Gastrocnemius medialis (tissue), 4 donors: ENCODE measurements around the gene KIRREL3. TPM values are rescaled to one million over a fixed set of nuclear protein-coding genes. Genes with fewer than 3 reads are reported as not detected.

ENCODE experiments used
- ATAC-seq, 2 donors: fragments of 150-250 bp; one replicate each; pipeline ENCODE4 v1.9.1; 2016
- DNase-seq, 2 donors: peaks; one replicate each; pipeline ENCODE4 v3.0.0-alpha.2; 2019
- H3K27ac ChIP-seq, 4 donors: fragments of 200-600 bp; sonication (generic); 1 replicate in 1 of 4; 2 replicates in 3 of 4; pipeline ENCODE4 v1.5.1; 2016 to 2018; ENCODE audit warnings: mild to moderate bottlenecking in 2 of 4, moderate library complexity in 1 of 4
- H3K27me3 ChIP-seq, 3 donors: fragments of 200-600 bp; sonication (generic) in 2 of 3; 1 replicate in 1 of 3; 2 replicates in 2 of 3; pipeline versions ENCODE4 v1.5.1 to v1.6.0; 2016 to 2019; ENCODE audit warnings: mild to moderate bottlenecking in 1 of 3, moderate library complexity in 1 of 3
- H3K36me3 ChIP-seq, 2 donors: fragments of 200-600 bp; sonication (generic) in 1 of 2; one replicate each; pipeline ENCODE4 v1.5.1; 2017 to 2018
- H3K4me1 ChIP-seq, 2 donors: fragments of 200-600 bp; sonication (generic) in 1 of 2; one replicate each; pipeline ENCODE4 v1.5.1; 2016 to 2017; ENCODE audit warnings: mild to moderate bottlenecking in 2 of 2
- H3K4me3 ChIP-seq, 4 donors: fragments of 200-600 bp; sonication (generic) in 3 of 4; 1 replicate in 1 of 4; 2 replicates in 3 of 4; pipeline ENCODE4 v1.5.1; 2016 to 2019; ENCODE audit warnings: mild to moderate bottlenecking in 2 of 4
- H3K9me3 ChIP-seq, 3 donors: fragments of 200-600 bp; sonication (generic) in 2 of 3; 1 replicate in 1 of 3; 2 replicates in 2 of 3; pipeline ENCODE4 v1.5.1; 2016 to 2019
- POLR2A ChIP-seq, 2 donors: fragments of 450-650 bp; IDR thresholded peaks; one replicate each; pipeline ENCODE4 v1.6.1; 2017; ENCODE audit warnings: antibody characterized with exemption in 2 of 2, mild to moderate bottlenecking in 2 of 2, moderate library complexity in 2 of 2
- in situ Hi-C, 4 donors: fragments of 200-750 bp; cut with MboI; loops; one replicate each; pipeline versions ENCODE4 v1.15.0 to v1.8.0; 2017; ENCODE audit warnings: low sequenced_read_pairs in 4 of 4
- intact Hi-C: fragments of 100-400 bp; cut with DNase I; formaldehyde crosslinking; loops from one replicate; pipeline ENCODE4 v1.15.1; 2023; ENCODE audit warnings: low total_unique reads
- total RNA-seq, 4 donors: library from RNA; depleted of rRNA; stranded (reverse); fragments of >200 nt; gene quantifications; one replicate each; pipeline versions ENCODE4 v1.1.0 to v1.2.3, GENCODE V29; 2016
- TF ChIP-seq, protein P1 (sequence below), 5 experiments: fragments of 450-650 bp in 3 of 5; fragments of 200-600 bp in 2 of 5; sonication (generic) in 2 of 5; IDR thresholded peaks in 4 of 5; conservative IDR thresholded peaks in 1 of 5; 1 replicate in 4 of 5; 2 replicates in 1 of 5; pipeline ENCODE4 v1.5.1; 2016 to 2019; ENCODE audit warnings: antibody characterized with exemption in 5 of 5, mild to moderate bottlenecking in 3 of 5, moderate library complexity in 3 of 5

Gene KIRREL3
- total RNA-seq, 4 donors from 2014 or later: 0.10 TPM; not detected in 3

DNA sequence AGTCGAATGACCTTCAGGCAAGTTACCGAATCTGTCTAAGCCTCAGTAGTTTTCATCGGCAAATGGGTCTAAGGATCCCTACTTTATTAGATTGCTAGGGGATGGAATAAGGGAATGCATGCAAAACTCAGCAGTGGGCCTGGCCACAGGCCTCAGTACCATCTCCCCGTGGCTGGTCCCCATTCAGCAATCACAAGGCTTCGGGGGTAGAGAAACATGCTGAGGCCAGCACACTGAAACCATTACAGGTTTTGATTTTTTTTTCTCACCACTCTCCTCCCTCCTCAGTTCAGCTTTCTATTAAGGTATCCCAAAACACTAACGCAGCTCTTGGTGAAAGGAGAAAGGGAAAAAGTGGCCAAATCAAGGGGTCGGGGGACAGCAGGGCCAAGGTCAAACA lies 11.9 kb downstream of the KIRREL3 start:
- Histone ChIP-seq H3K27ac (no peak overlapping the region), H3K27me3 (no peaks in the 10 kb centered on the region), H3K4me3 (no peak overlapping the region), H3K36me3 (no peaks in the 10 kb centered on the region), H3K9me3 (no peaks in the 10 kb centered on the region), H3K4me1 (no peaks in the 10 kb centered on the region)
- intact Hi-C loops: loop anchor here (2.0 to 10.0 kb wide), 2 partner anchors 272 to 384 kb away; no protein-coding TSS in a partner anchor
- DNase-seq (no peak), ATAC-seq (no peak)
- in situ Hi-C loops: loop anchor here (10.0 to 25.0 kb wide), 3 partner anchors 274 to 551 kb away; no protein-coding TSS in a partner anchor
- no peak for TF ChIP-seq POLR2A (IDR thresholded peaks at IDR 0.05)
- TF ChIP-seq, protein P1, sequence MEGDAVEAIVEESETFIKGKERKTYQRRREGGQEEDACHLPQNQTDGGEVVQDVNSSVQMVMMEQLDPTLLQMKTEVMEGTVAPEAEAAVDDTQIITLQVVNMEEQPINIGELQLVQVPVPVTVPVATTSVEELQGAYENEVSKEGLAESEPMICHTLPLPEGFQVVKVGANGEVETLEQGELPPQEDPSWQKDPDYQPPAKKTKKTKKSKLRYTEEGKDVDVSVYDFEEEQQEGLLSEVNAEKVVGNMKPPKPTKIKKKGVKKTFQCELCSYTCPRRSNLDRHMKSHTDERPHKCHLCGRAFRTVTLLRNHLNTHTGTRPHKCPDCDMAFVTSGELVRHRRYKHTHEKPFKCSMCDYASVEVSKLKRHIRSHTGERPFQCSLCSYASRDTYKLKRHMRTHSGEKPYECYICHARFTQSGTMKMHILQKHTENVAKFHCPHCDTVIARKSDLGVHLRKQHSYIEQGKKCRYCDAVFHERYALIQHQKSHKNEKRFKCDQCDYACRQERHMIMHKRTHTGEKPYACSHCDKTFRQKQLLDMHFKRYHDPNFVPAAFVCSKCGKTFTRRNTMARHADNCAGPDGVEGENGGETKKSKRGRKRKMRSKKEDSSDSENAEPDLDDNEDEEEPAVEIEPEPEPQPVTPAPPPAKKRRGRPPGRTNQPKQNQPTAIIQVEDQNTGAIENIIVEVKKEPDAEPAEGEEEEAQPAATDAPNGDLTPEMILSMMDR (IDR thresholded peaks at IDR 0.05 in 4 of 5, conservative IDR thresholded peaks at IDR 0.05 in 1 of 5): no peak

DNA sequence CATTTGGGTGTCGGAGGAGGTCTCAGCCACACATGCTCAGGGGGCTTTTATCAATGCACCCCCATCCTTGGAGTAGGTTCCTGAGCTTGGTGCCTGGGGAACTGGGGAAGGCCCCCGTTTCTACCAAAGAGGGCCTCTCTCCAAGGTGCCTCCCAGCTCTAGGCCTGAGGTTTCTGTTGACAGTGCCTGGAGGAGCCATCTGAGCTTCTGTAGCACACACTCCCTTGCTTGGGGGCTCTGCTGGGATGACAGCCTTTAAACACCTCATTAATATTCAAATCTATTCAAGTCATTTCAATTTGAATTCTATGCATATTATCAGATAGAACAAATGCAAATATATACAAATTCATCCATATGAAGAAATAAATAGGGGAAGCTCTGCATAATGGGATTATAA lies 18.9 kb downstream of the KIRREL3 start:
- H3K4me1 ChIP-seq: no peaks in the 10 kb centered on the region
- in situ Hi-C loops (loop anchor here (10.0 to 25.0 kb wide), 3 partner anchors 267 to 544 kb away; no protein-coding TSS in a partner anchor), intact Hi-C loops (loop anchor here (10.0 kb wide), 1 partner anchor 377 kb away; no protein-coding TSS in a partner anchor)
- TF ChIP-seq, protein P1 (IDR thresholded peaks at IDR 0.05 in 4 of 5, conservative IDR thresholded peaks at IDR 0.05 in 1 of 5): no peak
- no peak for TF ChIP-seq POLR2A (IDR thresholded peaks at IDR 0.05)
- H3K4me3 ChIP-seq: no peak overlapping the region
- peaks cover 0 to 17% (median 3%) of the 10 kb centered on the region in 3 donors for H3K27me3 ChIP-seq
- no peaks in the 10 kb centered on the region for H3K9me3 ChIP-seq
- DNase-seq: no peak
- no peaks in the 10 kb centered on the region for H3K36me3 ChIP-seq
- H3K27ac ChIP-seq: no peak overlapping the region
- ATAC-seq: no peak

DNA sequence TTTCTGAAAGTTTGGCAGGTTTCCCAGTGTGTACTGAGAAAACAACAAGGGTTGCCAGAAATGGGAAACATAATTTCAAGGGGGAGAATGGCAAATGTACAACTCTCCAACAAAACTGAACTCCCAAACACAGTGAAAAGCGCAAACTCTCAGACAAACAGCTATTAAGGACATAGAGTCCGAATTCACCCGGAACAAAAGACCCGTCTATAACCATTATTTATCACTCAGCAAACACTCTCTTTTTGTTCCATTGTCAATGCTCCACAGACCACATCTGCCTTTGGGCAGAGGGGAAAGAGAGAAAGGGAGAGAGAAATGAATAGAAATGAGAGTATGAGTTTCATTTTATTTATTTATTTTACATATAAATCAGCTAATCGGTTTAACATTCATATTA lies 21.7 kb downstream of the KIRREL3 start:
- Histone ChIP-seq H3K36me3 (no peaks in the 10 kb centered on the region), H3K27me3 (peaks cover 0 to 17% (median 3%) of the 10 kb centered on the region in 3 donors), H3K4me3 (no peak overlapping the region), H3K27ac (no peak overlapping the region), H3K4me1 (no peaks in the 10 kb centered on the region), H3K9me3 (no peaks in the 10 kb centered on the region)
- intact Hi-C loops (no loop called here), in situ Hi-C loops (loop anchor here (25.0 kb wide), 2 partner anchors 367 to 542 kb away; no protein-coding TSS in a partner anchor)
- DNase-seq: no peak
- TF ChIP-seq POLR2A (IDR thresholded peaks at IDR 0.05): no peak
- TF ChIP-seq, protein P1 (IDR thresholded peaks at IDR 0.05 in 4 of 5, conservative IDR thresholded peaks at IDR 0.05 in 1 of 5): no peak
- ATAC-seq: no peak

DNA sequence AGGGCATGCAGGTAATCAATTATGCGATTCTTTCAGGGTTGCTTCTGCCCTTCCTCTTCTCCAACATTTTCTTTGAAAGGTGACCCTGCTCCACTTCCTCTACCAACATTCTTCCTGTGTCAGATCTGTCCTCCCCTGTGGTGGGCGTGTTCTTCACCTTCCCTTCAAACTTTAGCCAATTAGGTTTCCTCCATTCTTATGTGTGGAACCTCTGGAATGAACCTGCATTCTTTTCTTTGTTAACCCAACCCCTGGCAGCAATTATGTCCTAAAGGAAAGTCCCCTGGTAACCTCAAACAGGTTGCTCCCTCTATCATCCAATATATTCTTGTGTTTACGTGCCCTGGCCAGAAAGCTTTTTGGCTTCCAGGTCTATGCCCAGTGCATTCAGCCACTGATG lies 22.4 kb downstream of the KIRREL3 start:
- intact Hi-C loops: no loop called here
- DNase-seq (no peak), ATAC-seq (no peak)
- in situ Hi-C loops: loop anchor here (25.0 kb wide), 2 partner anchors 366 to 541 kb away; no protein-coding TSS in a partner anchor
- H3K9me3 ChIP-seq: no peaks in the 10 kb centered on the region
- H3K36me3 ChIP-seq: no peaks in the 10 kb centered on the region
- no peak overlapping the region for H3K4me3 ChIP-seq
- no peak overlapping the region for H3K27ac ChIP-seq
- H3K4me1 ChIP-seq: no peaks in the 10 kb centered on the region
- TF ChIP-seq POLR2A (IDR thresholded peaks at IDR 0.05): no peak
- TF ChIP-seq, protein P1 (IDR thresholded peaks at IDR 0.05 in 4 of 5, conservative IDR thresholded peaks at IDR 0.05 in 1 of 5): no peak
- H3K27me3 ChIP-seq: peaks cover 0 to 17% (median 3%) of the 10 kb centered on the region in 3 donors

DNA sequence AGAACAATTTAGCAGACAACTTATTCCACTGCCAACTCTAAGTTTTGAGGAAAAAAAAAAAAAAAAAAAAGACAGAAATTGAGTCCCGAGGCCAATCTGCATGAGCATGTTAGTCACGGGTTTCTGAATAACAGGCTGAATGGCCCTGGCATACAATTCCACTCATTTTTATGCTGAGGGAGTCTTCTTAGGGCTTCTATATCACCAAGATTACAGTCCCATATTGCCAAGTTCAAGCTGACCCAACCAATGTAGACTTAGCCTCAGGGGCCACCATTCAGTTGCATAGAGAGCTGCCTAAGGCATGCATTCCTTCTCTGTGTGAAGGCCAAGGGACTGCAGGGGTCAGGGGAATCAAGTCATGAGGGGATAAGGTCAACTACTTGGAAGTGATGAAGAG lies 27.5 kb downstream of the KIRREL3 start:
- Histone ChIP-seq H3K9me3 (no peaks in the 10 kb centered on the region), H3K4me1 (no peaks in the 10 kb centered on the region), H3K27ac (no peak overlapping the region), H3K4me3 (no peak overlapping the region), H3K27me3 (peaks cover 0 to 12% (median 10%) of the 10 kb centered on the region in 3 donors), H3K36me3 (no peaks in the 10 kb centered on the region)
- in situ Hi-C loops (no loop called here), intact Hi-C loops (no loop called here)
- TF ChIP-seq, protein P1 (IDR thresholded peaks at IDR 0.05 in 4 of 5, conservative IDR thresholded peaks at IDR 0.05 in 1 of 5): no peak
- TF ChIP-seq POLR2A (IDR thresholded peaks at IDR 0.05): no peak
- ATAC-seq (no peak), DNase-seq (no peak)
